NCI-H2107 treated with DMSO at 0.1 percent for 48 hours (cell line): Measurements from ENCODE around the gene P3H1.
"Not testable (repeated sequence)": the region's sequence is repeated elsewhere in the genome, so short reads cannot be mapped to it uniquely, and the experiment has no call there.

Experiments used
- DNase-seq: peaks from one replicate; lab custom pipeline; 2025; ENCODE audit not compliant: unreplicated experiment; lab: John Stamatoyannopoulos, UW

The P3H1 gene

DNA sequence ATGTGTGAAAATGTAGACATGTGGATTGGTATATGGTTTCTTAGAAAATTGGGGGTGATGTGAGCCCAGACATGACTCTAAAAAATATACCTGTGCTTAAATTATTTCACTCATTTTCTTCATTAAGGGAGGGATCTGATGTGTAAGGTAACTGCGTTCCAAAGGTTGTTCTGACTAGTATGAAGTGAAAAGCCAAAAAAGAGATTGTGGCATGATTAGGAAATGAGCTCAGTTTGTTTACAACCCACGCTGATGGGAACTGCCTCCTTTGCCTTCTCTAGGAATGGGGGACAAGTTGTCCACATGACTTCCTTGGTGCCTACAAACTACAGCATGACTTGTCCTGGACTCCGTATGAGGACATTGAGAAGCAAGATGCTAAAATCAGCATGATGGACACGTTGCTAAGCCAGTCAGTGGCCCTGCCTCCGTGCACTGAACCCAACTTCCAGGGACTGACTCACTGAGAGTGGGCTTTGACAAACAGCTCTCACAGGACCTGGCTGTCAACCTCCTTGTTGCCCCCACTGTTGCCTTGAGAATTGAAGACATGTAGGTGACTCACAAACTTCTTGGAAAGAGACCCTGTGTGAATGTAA, 8.2 kb upstream of the P3H1 start:
- DNase-seq: no peak

DNA sequence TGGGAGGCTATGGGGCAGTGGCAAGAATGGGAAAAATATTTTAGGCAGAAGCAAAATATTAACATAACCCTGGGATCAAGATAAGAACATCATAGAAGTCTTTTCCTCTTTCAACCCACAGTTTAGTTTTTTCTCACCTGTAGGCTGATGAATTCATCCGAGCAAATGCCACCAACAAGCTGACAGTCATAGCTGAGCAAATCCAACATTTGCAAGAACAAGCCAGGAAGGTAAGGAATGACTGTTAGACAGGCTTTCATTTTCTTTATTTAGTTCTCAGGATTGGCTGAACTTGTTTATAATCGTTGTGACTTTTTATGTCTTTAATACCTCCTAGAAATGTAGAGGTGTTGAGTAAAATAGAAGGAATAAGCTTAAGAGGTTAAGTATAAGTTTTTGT, 6.6 kb upstream of the P3H1 start:
- DNase-seq: no peak

DNA sequence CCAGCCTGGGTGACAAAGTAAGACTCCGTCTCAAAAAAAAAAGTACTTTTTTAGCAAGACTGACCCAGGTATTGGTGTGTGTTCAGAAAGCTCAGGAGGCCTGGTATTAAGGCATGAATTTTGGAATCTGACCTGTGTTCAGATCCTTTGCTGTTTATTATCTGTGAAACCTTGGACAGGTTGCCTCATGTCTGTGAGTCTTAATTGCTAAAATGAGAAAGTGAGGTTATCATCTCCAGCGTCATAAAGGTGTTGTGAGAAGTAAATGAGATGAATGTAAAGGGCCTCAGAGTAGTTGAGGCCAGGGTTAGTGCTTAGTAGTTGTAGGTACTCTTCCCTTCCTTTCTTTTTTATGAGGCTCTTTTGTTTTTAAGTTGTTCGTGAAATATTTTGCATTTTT, 3.0 kb upstream of the P3H1 start:
- DNase-seq: no peak

DNA sequence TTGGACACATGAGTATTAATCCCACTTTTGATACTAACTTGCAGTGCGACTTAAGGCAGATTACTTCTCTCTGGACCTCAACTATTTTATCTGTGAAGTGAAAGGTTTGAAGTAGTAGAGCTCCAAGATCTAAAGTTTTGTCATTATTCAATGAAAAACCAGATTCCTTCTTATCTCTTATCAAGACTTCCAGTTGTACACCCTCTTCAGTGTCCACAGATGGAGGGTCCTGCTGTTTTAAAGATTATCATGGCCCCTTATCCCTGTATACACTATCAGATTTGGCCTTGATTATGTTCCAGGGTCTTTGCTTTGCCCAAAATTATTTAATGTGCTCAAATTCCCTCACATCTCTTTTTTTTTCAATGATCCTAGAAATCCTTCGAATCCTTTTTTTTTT, 1.3 kb upstream of the P3H1 start:
- DNase-seq: no peak

DNA sequence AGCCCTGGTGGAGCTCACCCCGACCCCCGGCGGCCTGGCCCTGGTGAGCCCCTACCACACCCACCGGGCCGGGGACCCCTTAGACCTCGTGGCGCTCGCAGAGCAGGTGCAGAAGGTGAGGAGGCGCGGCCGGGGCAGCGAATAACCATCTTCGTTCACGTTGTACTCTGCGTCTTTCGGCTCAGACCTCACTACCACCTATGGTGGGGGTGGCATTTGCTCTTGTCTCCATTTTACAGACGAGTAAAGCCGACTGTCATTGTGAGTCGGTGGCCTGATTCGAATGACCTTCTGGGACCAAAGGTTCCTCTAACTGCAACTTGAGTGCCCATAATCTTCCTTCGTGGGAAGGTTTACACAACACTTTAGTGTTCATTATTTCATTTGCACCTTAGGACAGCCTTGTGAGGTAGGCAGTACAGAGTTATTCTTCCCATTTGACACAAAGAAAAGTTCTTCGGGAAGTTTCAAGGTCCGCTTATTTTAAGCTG, 727 bp upstream of the P3H1 start:
- no peak for DNase-seq

DNA sequence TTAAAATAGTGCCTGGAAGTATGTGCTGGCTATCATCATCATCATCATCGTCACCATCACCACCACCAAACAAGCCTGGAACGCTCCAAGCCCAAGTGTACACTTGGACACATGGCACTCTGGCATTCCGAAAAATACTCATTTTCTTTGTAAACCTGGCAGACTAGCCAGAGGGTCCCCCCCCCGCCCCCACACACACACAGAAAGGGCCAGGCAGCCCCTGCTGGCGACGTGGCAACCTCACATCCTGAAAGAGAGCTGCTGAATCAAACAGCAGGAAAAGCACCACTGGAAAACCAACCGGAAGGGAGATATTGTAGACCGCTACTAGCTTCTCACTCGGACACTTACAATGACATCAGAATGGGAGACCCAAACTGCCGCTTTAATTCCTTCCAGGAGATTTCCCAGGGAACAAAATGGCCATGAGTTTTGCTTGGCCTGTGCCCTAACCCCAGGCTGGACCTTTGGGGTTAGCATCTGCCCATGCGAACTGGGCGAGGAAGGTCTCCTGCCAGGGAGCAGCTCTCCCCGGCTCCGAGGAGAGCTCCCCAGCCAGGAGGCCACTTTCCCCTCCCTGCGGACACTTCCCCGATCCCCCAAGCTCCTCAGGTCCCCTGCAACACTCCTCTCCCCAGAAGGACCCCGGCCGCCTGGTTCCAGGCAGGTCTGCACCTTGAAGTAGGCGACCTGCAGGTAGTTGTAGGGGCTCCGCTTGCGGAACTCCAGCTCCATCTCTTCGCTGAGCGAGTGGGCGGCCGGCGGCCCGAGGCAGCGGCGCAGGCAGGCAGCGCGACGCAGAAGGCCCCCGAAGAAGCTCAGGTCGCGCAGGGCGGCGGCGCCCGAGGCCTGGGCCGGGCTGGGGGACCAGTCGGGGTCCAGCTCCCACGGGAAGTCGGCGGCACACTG, 742 bp downstream of the P3H1 start:
- DNase-seq: peak; percentile 61

DNA sequence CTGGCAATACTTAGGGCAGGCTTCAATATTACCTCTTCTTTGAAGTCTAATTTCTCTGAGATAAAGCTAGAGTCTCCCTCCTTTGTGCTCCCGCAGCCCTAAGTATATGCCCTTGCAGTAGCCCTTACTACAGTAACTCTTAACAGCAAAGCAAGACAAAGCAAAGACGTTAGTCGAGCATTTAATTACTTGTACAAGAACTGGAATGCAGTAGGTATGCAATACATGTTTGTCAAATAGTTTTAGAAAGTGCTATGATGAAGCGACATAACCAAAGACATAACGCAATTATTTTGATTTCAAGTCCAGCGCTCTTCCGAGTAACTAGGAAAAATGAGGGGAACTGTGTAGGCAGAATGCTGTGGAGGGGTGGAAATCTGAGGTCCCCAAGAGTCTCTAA, 1.6 kb downstream of the P3H1 start:
- no peak for DNase-seq

DNA sequence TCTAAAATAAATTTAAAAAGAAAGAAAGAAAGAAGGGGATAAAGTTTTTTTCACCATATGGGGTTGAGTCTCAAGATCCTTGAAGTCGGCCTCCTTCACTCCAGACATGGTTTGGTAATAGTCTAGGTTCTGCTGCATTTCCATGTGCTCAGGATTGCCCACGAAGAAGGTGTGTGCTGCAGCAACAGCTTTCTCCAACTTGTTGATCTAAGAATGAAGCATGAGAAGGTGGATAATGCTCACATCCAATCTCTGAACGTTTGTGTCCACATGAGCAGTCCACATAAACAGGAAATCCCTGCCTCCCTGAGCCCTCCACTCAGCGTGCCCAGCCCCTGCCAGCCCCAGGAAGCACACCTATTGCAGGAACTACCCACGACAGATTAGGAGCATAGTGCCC, 4.6 kb downstream of the P3H1 start:
- no peak for DNase-seq

DNA sequence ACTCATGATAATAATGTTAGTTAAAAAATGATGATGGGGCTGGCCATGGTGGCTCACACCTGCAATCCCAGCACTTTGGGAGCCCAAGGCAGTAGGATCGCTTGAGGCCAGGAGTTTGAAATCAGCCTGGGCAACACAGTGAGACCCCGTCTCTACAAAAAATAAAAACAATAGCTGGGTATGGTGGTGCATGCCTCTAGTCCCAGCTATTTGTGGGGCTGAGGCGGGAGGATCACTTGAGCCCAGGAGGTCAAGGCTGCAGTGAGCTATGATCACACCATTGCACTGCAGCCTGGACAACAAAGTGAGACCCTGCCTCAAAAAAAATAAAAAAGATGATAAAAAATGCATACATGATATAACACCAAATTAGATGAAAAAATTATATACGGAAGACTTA, 5.3 kb downstream of the P3H1 start:
- DNase-seq: no peak

DNA sequence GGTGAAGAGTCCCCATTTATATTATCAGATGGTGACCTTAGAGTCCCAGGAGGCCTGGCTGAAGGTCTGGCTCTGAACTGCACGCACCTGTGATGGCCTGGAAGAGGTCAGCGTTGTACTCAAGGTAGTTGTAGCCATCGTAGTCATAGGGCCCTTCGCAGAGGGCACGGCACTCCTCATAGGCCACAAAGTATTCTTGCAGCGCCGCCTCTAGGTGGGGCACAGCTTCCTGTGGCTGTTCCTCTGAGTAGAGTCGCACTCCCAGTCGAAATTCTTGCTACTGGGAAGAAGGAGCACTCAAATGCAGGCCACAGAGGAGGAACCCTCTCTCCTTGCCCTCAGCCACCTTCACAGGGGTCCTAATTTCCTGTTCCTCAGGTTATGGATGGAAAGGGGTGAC, 7.7 kb downstream of the P3H1 start:
- DNase-seq: no peak

DNA sequence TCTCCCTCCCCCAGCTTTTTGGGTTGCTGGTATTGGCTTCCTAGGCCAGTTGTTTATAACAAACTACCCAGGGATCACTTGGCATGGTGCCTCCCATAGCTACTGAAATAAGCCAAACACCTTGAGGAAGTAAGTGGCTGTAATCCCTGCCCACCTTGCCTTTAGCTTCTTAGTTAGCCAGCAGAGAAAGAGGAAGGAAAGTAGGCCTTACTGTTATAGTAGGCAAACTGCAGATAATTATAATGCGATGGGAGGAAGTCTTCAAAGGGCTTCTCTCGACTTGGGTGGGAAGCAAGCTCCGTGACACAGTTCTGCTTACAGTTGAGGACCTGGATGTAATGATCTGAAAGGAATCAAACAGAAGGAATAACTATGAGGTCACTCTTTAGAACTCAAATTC, 8.2 kb downstream of the P3H1 start:
- DNase-seq: no peak

DNA sequence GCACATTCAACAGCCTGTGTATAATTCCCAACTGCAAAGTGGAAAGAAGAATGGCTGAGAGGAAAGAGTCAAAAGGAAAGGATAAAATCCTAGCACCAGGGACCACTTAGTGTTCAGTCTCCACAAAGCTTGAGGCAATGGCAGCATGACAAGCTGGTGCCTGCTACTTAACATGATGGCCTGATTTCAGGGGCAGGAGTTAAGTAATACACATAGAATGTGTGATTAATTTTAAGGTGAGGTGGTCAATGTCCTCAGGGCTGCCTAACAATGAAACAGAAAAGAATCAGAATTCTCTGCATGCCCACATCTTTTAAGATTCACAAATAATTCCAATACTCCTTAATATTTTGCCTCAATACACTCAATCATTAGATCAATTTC, 8.9 kb downstream of the P3H1 start:
- DNase-seq: no peak

DNA sequence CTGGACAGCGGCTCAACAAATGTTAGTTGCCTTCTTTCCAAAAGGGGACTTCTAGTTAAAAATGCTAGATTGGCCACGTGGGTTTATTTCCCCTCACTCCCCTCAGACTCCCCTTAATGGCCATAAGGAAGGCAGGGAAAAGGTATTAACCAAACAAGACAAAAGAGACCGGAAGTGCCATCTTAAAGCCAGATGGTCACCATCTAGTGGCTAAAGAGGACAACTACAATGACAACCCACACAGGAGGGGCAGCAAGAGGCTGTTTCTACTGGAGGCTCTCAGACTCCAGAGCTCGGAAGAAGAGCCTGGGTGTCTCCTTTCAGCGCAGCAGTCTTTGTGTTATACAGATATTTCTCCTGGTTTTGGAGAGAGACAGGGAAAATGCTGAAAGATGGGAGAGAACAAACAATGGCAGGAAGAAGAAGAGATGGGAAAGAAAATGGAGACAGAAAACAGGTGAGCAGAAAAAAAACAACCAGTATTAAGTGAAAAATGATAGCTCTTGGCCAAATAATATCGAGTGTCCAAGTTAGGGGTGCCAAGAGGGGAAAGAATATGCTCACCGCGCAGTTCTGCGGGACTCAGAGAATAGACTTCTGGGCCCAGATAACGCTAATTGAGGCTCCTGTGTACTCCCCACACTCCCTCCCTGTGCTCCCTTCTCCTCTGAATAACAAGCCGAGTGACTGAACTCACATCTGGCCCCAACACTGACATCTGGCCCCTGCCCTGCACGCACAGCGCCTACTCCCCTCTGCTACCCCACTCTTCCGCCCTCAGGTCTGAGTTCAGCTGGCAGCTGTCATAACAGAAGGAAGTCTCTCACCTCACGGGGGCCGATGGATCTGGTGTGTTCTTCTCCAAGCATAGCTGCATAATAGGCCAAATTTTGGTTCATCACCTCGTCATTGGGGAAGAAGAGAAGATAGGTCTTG, 9.6 kb downstream of the P3H1 start:
- DNase-seq: peak; percentile 43

DNA sequence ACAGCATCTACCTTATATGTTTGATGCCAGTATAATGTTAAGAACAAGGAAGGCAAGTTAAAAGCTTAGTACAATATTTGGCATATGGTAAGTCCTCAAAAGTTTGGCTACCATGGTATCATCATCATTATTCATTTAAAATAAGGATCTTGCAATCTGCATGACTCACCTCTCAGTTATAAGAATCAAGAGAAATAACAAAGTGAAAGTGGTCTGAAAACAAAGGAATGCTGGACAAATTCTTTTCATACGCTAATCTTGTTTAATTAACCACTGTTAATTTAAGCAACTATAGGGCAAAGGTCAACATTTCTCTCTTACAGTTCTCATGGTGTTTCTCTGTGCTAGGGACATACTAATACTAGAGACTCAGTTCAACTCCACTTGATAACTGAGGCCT, 13.8 kb downstream of the P3H1 start:
- DNase-seq: no peak

DNA sequence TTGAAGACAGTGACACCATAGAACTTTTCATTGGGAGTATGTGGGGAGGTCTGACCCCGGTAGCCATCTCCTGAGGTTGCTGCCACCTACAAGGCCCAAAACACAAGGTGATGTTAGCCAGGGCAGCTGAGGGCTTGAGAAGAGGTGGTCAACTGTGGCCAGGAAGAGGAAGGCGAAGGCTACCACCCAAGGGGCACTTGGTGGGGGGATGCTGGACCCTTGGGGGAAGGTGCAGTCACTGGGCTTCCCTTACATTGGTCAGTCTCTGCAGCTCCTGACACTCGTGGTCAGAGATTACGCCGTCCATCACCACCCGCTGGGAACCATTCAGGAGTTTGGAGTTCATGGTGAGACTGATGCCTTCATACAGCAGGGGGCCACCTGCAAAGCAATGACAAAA, 14.5 kb downstream of the P3H1 start:
- no peak for DNase-seq

DNA sequence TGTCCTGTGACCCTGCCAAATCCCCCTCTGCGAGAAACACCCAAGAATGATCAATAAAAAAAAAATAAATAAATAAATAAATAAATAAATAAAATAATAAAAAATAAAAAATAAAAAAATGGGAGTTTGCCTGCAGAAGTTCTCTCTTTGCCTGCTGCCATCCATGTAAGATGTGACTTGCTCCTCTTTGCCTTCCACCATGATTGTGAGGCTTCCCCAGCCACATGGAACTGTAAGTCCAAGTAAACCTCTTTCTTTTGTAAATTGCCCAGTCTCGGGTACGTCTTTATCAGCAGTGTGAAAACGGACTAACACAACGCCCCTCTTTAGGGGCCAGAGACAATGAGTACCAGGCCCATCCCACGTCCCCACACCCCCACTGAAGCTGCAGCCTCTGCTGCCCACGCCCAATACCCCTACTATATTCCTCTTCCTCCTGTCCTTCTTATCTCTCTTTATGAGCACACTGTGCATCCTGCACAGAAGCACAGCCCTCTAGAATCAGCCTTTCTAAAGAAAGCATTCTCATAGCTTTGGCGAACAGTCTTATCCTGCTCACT, 15.2 kb downstream of the P3H1 start:
- DNase-seq: not testable (repeated sequence)

DNA sequence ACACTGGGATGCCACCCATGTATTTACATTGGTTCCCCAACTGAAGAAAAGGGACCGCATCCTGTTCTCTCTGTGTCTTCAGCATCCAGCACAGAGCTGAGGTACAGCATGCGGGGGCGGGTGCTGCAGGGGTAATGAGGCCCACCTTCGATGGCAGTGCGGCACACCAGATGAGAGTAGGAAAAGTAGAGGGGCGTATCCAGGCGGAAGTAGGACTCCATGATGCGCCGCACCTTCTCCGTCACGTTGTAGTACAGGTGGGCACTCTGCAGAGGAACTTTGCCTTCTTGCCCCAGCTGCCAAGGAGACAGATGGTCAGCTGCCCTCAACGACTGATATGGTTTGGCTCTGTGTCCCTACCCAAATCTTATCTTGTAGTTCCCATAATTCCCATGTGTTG, 16.8 kb downstream of the P3H1 start:
- no peak for DNase-seq

DNA sequence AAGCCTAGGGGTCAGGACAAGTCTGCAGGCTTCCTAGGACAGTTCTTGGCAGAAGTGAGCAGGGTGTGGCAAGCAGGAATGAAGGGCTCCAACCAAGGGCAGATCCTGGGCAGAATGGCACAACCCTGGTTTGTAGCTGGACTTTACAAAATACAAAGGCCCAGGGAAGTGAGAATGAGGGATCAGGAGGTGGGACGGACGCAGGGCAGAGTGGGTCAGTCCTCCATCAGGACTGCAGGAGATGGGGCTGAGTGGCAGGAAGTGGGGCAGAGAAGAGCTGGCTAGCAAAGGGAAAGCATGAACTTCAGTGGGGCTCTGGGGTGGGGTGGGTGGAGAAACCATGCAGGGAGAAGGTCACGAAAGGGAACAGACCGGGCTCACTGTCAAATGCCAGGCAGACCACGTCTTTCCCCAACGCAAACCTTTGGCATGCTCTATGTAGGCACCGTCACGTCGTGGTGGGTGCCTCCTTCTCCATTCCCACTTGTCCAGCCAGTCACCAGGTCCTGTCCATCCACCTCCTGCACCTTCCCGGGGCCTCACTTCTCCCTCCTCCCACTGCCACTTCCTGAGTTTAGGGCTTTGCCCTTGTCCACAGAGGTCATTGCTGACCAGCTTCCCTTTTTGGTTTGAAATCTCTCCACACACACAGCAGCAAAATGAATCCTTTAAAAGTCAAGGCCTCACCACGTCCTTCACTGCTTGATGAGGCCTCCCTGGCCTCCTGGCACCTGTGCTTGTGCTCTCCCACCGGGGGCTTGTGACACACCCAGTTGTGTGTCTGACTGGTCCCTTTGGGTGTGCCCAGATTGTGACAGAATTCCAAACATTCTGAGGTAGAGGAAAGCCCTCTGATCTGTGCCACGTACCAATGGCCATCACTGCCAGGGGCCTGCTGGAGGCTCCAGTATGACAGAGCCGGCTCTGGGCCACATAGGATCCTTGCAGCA, 18.1 kb downstream of the P3H1 start:
- DNase-seq: no peak

DNA sequence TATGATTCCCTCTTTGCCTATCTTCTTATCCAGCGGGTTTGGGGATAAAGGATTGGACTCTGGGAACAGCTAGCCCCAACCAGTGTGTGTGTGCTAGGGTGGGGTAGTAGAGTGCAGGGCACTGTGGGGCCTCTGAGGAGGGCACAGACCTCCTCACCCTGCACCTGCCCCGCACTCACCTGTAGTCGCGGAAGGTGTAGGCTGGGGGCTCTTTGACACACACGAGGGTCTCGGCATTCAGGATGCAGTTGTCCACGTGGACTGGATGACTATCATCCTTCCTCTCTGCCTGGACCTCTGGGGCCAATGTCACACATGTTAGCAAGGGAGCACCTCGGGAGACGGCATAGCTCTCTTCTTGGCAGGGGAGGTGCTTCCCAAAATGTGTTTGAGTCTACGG, 18.8 kb downstream of the P3H1 start:
- DNase-seq: no peak

DNA sequence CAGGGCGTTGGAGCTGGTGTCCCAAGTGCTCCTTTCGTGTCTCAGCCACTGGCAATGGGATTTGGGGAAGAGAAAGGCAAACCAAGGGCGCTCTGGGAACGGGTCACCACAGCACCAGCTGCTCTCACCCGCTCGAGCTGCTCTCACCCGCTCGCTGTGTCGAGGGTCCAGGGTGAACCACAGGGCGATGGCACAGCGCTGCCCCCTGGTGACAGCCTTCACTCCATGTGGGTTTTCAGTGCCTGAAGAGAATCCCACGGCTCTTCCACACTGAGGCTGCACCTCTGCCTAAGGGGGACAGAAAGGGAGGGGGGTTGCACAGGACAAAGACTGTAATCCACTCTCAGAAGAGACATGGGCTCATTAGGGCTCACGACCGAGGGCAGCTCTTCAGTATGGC, 19.7 kb downstream of the P3H1 start:
- DNase-seq: no peak
